ENCODE measurements around the gene STBD1.
"Not testable (repeated sequence)": the region's sequence is repeated elsewhere in the genome, so short reads cannot be mapped to it uniquely, and the experiment has no call there.

Gene STBD1

GRCh38 chr4:76341063-76341462 lies 34.5 kb downstream of the STBD1 start:
- no peak overlapping the region for H3K4me3 ChIP-seq (ENCODE audit: low read depth, low read length)
- TF ChIP-seq, protein P1, sequence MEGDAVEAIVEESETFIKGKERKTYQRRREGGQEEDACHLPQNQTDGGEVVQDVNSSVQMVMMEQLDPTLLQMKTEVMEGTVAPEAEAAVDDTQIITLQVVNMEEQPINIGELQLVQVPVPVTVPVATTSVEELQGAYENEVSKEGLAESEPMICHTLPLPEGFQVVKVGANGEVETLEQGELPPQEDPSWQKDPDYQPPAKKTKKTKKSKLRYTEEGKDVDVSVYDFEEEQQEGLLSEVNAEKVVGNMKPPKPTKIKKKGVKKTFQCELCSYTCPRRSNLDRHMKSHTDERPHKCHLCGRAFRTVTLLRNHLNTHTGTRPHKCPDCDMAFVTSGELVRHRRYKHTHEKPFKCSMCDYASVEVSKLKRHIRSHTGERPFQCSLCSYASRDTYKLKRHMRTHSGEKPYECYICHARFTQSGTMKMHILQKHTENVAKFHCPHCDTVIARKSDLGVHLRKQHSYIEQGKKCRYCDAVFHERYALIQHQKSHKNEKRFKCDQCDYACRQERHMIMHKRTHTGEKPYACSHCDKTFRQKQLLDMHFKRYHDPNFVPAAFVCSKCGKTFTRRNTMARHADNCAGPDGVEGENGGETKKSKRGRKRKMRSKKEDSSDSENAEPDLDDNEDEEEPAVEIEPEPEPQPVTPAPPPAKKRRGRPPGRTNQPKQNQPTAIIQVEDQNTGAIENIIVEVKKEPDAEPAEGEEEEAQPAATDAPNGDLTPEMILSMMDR (IDR thresholded peaks at IDR 0.05; ENCODE audit: insufficient read depth, low read depth, low read length, missing control alignments) = no peak
- no peak for DNase-seq (ENCODE audit: low read depth)

DNA sequence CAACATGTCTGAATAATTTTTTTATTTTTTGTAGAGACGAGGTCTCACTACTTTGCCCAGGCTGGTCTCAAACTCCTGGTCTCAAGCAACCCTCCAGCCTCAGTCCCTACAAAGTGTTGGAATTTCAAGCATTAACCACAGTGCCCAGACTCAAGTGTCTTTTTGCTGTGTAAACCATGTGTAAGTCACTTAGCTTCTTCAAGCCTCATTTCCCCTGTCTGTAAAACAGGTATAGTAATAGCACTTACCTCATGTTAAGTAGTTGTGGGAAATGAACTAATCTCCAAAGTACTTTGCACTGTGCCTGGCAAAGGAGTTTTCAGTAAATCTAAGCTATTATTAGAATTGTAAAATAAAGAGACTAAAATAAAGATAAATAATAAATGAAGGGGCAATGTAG lies 35.7 kb downstream of the STBD1 start:
- TF ChIP-seq, protein P1 (IDR thresholded peaks at IDR 0.05; ENCODE audit: insufficient read depth, low read depth, low read length, missing control alignments) = no peak
- H3K4me3 ChIP-seq (ENCODE audit: low read depth, low read length) = no peak overlapping the region
- DNase-seq (ENCODE audit: low read depth) = no peak

GRCh38 chr4:76342803-76343202 lies 36.3 kb downstream of the STBD1 start:
- DNase-seq (ENCODE audit: low read depth) = no peak
- TF ChIP-seq, protein P1 (IDR thresholded peaks at IDR 0.05; ENCODE audit: insufficient read depth, low read depth, low read length, missing control alignments) = no peak
- H3K4me3 ChIP-seq (ENCODE audit: low read depth, low read length) = no peak overlapping the region

DNA sequence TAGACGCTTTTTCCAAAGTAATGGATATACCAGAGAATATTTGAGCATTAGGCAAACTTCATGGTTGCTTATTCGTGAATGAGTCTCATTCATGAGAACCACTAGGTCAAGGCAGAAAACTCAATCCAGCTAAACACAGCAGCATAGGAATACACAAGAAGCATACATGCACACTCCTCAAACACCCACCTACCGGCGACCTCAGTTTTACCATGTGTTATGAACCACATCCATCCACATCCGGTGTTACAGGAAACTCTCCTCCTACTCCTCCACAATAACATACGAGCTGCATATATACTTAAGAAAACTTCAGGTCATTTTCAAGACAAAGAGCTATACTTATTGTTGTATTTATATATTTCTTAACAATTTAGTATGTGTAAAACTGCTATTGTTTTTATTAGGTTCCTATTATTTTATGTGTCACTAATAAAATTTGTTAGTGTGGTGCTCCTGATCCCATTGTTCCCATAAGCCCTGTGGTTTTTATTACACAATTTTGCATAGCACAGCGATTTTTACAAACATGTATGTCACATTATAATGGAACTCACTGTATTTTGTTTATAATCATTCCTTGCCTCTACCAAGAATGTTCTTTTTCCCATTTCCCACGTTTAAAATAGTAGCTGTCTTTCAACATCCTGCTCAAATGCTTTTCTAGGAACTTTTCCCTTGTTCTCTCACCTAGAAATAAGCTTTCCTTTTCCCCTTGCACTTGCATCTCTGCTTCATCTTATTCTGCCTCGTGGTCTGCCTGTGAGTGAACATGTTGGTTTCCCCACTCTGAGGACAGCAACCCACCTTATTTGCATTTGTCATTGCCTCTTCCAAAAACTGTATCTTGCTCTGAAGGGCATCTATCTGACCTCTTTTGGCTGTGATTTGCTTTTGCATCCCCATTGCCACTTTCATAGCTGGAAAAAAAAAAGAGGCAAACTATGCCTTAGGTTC lies 48.3 kb downstream of the STBD1 start:
- H3K4me3 ChIP-seq (ENCODE audit: low read depth, low read length) = no peak overlapping the region
- DNase-seq (ENCODE audit: low read depth) = no peak
- TF ChIP-seq, protein P1 (IDR thresholded peaks at IDR 0.05; ENCODE audit: insufficient read depth, low read depth, low read length, missing control alignments) = no peak

DNA sequence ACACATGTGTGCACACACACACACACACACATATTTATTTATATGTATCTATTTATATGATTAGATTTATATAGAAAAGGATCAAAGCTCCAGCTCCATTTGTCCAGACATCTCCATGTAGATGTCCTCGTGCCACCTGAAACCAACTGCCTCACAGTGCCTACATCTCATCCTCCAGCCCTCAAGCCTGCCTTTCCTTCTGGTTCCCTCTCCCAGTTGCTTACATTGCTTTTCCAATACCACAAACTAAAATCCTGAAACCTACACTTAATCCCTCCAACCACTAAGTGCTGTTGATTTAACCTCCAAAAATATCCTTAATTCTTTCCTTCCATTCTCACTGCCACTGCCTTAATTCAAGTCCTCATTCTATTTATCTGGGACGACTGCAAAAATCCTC lies 51.4 kb downstream of the STBD1 start:
- DNase-seq (ENCODE audit: low read depth) = no peak
- TF ChIP-seq, protein P1 (IDR thresholded peaks at IDR 0.05; ENCODE audit: insufficient read depth, low read depth, low read length, missing control alignments) = no peak
- no peak overlapping the region for H3K4me3 ChIP-seq (ENCODE audit: low read depth, low read length)

DNA sequence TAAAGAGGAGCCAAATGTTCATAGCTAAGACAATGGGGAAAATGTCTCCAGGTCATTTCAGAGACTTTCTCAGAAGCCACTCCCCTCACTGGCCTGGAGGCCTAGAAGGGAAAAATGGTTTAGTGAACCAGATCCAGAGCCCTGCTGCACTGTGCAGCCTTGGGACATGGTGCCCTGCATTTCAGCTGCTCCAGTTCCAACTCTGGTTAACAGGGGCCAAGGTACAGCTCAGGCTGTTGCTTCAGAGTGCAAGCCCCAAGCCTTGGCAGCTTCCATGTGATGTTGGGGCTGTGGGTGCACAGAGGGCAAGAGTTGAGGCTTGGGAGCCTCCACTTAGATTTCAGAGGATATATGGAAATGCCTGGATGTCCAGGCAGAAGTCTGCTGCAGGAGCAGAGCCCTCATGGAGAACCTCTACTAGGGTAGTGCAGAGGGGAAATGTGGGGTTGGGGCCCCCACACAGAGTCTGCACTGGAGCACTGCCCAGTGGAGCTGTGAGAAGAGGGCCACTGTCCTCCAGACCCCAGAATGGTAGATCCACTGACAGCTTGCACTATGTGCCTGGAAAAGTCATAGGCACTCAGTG lies 53.4 kb downstream of the STBD1 start:
- not testable (repeated sequence) for DNase-seq (ENCODE audit: low read depth)

More for the DNA sequence above, 53.4 kb downstream of the STBD1 start:
- not testable (repeated sequence) for H3K4me3 ChIP-seq (ENCODE audit: low read depth, low read length)
